Esophagus muscularis mucosa (tissue), 4 donors: Measurements from ENCODE around the gene VPS52. TPM values are rescaled to one million over a fixed set of nuclear protein-coding genes. Genes with fewer than 3 reads are reported as not detected.

Experiments
- DNase-seq: peaks from one replicate; pipeline ENCODE4 v3.0.0-alpha.2; 2017; ENCODE audit errors: extremely low spot score
- H3K27ac ChIP-seq, 4 donors: fragments of 200-600 bp; sonication (generic); replicated peaks in 1 of 4; 1 replicate in 3 of 4; 2 replicates in 1 of 4; pipeline ENCODE4 v1.5.1; 2016 to 2019; ENCODE audit warnings: mild to moderate bottlenecking in 1 of 4
- H3K27me3 ChIP-seq, 4 donors: fragments of 200-600 bp; sonication (generic); one replicate each; pipeline versions ENCODE4 v1.5.1 to v1.6.0; 2016 to 2019
- H3K36me3 ChIP-seq, 4 donors: fragments of 200-600 bp; sonication (generic); one replicate each; pipeline ENCODE4 v1.5.1; 2016 to 2019
- H3K4me1 ChIP-seq, 4 donors: fragments of 200-600 bp; sonication (generic); one replicate each; pipeline ENCODE4 v1.5.1; 2016 to 2019
- H3K4me3 ChIP-seq, 4 donors: fragments of 200-600 bp; sonication (generic); 1 replicate in 2 of 4; 2 replicates in 2 of 4; pipeline ENCODE4 v1.5.1; 2016 to 2019; ENCODE audit warnings: mild to moderate bottlenecking in 4 of 4, moderate library complexity in 1 of 4
- H3K9me3 ChIP-seq, 4 donors: fragments of 200-600 bp; sonication (generic); 1 replicate in 3 of 4; 2 replicates in 1 of 4; pipeline ENCODE4 v1.5.1; 2016 to 2019
- EP300 ChIP-seq: sonication (generic); formaldehyde crosslinking; IDR thresholded peaks from one replicate; pipeline ENCODE4 v1.6.1; 2017; ENCODE audit warnings: antibody characterized with exemption
- POLR2A ChIP-seq: fragments of 450-650 bp; IDR thresholded peaks from one replicate; pipeline ENCODE4 v1.6.1; 2017; ENCODE audit warnings: antibody characterized with exemption, moderate library complexity, mild to moderate bottlenecking, low read depth
- POLR2AphosphoS5 ChIP-seq, 2 donors: sonication (generic); formaldehyde crosslinking; IDR thresholded peaks; one replicate each; pipeline ENCODE4 v1.6.1; 2017; ENCODE audit warnings: antibody characterized with exemption in 2 of 2
- WGBS: methylation state at CpG from one replicate; pipeline ENCODE4 v1.1.5; 2018; 5-methylcytosine and 5-hydroxymethylcytosine counted together
- intact Hi-C: fragments of 100-400 bp; cut with DNase I; formaldehyde crosslinking; loops from one replicate; pipeline ENCODE4 v1.15.1; 2023
- total RNA-seq, 4 donors: library from RNA; depleted of rRNA; stranded (reverse); fragments of >200 nt; gene quantifications; one replicate each; pipeline versions ENCODE4 v1.1.0 to v1.2.1, GENCODE V29; 2016
- TF ChIP-seq, protein P1 (sequence below), 3 experiments: fragments of 200-600 bp in 2 of 3; fragments of 450-650 bp in 1 of 3; sonication (generic) in 2 of 3; IDR thresholded peaks; one replicate each; pipeline ENCODE4 v1.5.1; 2017 to 2019; ENCODE audit warnings: antibody characterized with exemption in 3 of 3, mild to moderate bottlenecking in 2 of 3, moderate library complexity in 1 of 3

The VPS52 gene
- total RNA-seq, 4 donors from 2014 or later: 22.5 to 34.9 (median 31.8) TPM

GRCh38 chr6:33279257-33279695, 7.6 kb upstream of the VPS52 start:
- Histone ChIP-seq H3K27ac (no peak overlapping the region), H3K36me3 (peaks cover 26 to 86% (median 76%) of the 10 kb centered on the region in 4 donors), H3K4me3 (no peak overlapping the region), H3K4me1 (peaks cover 33 to 51% (median 47%) of the 10 kb centered on the region in 4 donors), H3K9me3 (no peaks in the 10 kb centered on the region), H3K27me3 (no peaks in the 10 kb centered on the region)
- WGBS: 82% methylated on average over 3 of the region's 13 CpGs
- intact Hi-C loops: no loop called here
- DNase-seq: no peak
- TF ChIP-seq, protein P1, sequence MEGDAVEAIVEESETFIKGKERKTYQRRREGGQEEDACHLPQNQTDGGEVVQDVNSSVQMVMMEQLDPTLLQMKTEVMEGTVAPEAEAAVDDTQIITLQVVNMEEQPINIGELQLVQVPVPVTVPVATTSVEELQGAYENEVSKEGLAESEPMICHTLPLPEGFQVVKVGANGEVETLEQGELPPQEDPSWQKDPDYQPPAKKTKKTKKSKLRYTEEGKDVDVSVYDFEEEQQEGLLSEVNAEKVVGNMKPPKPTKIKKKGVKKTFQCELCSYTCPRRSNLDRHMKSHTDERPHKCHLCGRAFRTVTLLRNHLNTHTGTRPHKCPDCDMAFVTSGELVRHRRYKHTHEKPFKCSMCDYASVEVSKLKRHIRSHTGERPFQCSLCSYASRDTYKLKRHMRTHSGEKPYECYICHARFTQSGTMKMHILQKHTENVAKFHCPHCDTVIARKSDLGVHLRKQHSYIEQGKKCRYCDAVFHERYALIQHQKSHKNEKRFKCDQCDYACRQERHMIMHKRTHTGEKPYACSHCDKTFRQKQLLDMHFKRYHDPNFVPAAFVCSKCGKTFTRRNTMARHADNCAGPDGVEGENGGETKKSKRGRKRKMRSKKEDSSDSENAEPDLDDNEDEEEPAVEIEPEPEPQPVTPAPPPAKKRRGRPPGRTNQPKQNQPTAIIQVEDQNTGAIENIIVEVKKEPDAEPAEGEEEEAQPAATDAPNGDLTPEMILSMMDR (IDR thresholded peaks at IDR 0.05): no peak
- TF ChIP-seq EP300 (no peak), POLR2A (no peak), POLR2AphosphoS5 (IDR thresholded peaks at IDR 0.05) (no peak)

GRCh38 chr6:33278810-33279209, 7.1 kb upstream of the VPS52 start:
- Histone ChIP-seq H3K4me1 (peaks cover 38 to 56% (median 51%) of the 10 kb centered on the region in 4 donors), H3K4me3 (no peak overlapping the region), H3K27me3 (no peaks in the 10 kb centered on the region), H3K36me3 (peaks cover 29 to 86% (median 77%) of the 10 kb centered on the region in 4 donors), H3K27ac (peak overlapping the region in 2 of 4 donors; percentile 38 to 90), H3K9me3 (no peaks in the 10 kb centered on the region)
- 100% methylated on average over 1 of the region's 3 CpGs for WGBS
- intact Hi-C loops: no loop called here
- no peak for DNase-seq
- TF ChIP-seq EP300: no peak
- TF ChIP-seq POLR2AphosphoS5 (IDR thresholded peaks at IDR 0.05): no peak
- no peak for TF ChIP-seq POLR2A
- TF ChIP-seq, protein P1 (IDR thresholded peaks at IDR 0.05): no peak

- DNase-seq: no peak
- H3K4me1 ChIP-seq: peaks cover 42 to 60% (median 56%) of the 10 kb centered on the region in 4 donors
- H3K9me3 ChIP-seq: no peaks in the 10 kb centered on the region
- H3K27me3 ChIP-seq: no peaks in the 10 kb centered on the region
- peaks cover 24 to 85% (median 75%) of the 10 kb centered on the region in 4 donors for H3K36me3 ChIP-seq
- peak overlapping the region in 3 of 4 donors; percentile 38 to 93 (median 90) for H3K27ac ChIP-seq
- intact Hi-C loops: no loop called here
- 84% methylated on average over 5 of the region's 9 CpGs for WGBS
- peak overlapping the region in 1 of 4 donors; percentile 79 for H3K4me3 ChIP-seq
- TF ChIP-seq EP300 (no peak), POLR2A (no peak), POLR2AphosphoS5 (IDR thresholded peaks at IDR 0.05) (no peak)
- TF ChIP-seq, protein P1 (IDR thresholded peaks at IDR 0.05): no peak
Observed at GRCh38 chr6:33278392-33278741, 6.7 kb upstream of the VPS52 start.

DNA sequence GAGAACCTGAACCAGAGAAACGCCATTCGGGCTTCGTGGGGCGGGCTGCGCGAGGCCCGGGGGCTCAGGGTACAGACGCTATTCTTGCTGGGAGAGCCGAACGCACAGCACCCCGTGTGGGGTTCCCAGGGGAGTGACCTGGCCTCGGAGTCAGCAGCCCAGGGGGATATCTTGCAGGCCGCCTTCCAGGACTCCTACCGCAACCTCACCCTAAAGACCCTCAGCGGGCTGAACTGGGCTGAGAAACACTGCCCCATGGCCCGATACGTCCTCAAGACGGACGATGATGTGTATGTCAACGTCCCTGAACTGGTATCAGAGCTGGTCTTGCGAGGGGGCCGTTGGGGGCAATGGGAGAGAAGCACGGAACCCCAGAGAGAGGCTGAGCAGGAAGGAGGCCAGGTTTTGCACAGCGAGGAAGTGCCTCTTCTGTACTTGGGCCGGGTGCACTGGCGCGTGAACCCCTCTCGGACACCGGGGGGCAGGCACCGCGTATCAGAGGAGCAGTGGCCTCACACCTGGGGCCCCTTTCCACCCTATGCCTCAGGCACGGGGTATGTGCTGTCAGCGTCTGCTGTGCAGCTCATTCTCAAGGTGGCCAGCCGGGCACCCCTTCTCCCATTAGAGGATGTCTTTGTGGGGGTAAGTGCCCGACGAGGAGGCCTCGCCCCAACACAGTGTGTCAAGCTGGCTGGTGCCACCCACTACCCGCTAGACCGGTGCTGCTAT, 6.2 kb upstream of the VPS52 start:
- intact Hi-C loops: no loop called here
- TF ChIP-seq EP300 (no peak), POLR2AphosphoS5 (IDR thresholded peaks at IDR 0.05) (no peak), POLR2A (no peak)
- TF ChIP-seq, protein P1 (IDR thresholded peaks at IDR 0.05): no peak
- DNase-seq: no peak
- Histone ChIP-seq H3K9me3 (no peaks in the 10 kb centered on the region), H3K4me3 (peak overlapping the region; percentile 73 to 79 (median 78)), H3K4me1 (peaks cover 48 to 66% (median 61%) of the 10 kb centered on the region in 4 donors), H3K36me3 (peaks cover 19 to 80% (median 72%) of the 10 kb centered on the region in 4 donors), H3K27ac (peak overlapping the region; percentile 83 to 93 (median 90)), H3K27me3 (no peaks in the 10 kb centered on the region)
- 60% methylated on average over 3 of the region's 39 CpGs for WGBS
